ENCODE results near the gene ENPEP. TPM values are rescaled to one million over a fixed set of nuclear protein-coding genes. Genes with fewer than 3 reads are reported as not detected.

The ENPEP gene
- total and polyA plus RNA-seq, 9 donors, result 0.91 to 4.7 (median 2.2) TPM

DNA sequence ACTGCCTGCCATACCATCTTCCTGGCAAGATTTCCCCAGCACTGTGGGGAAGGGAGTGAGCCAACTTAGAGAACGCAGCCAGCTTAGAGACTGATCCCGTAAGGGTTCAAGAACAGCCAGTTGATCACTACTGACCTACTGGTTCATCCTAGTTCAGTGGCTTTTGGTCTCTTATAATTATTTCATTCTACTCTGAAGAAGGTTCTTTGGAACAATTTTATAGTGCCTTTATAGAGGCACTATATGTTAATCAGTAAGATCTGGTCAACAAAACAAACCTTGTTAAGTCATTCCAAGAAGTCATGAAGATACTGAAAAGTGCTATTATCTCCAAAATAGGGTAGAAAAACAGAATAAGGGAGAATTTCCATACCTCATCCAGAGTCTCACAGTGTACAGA, 33.2 kb upstream of the ENPEP start:
- no peak for DNase-seq
- Histone ChIP-seq H3K9me3 (no peaks in the 10 kb centered on the region), H3K27me3 (no peaks in the 10 kb centered on the region), H3K4me1 (ENCODE audit: insufficient read depth) (no peaks in the 10 kb centered on the region), H3K4me3 (no peak overlapping the region), H3K27ac (no peak overlapping the region), H3K36me3 (no peaks in the 10 kb centered on the region)
- no peak for TF ChIP-seq POLR2A (IDR thresholded peaks at IDR 0.05)
- TF ChIP-seq, protein P1, sequence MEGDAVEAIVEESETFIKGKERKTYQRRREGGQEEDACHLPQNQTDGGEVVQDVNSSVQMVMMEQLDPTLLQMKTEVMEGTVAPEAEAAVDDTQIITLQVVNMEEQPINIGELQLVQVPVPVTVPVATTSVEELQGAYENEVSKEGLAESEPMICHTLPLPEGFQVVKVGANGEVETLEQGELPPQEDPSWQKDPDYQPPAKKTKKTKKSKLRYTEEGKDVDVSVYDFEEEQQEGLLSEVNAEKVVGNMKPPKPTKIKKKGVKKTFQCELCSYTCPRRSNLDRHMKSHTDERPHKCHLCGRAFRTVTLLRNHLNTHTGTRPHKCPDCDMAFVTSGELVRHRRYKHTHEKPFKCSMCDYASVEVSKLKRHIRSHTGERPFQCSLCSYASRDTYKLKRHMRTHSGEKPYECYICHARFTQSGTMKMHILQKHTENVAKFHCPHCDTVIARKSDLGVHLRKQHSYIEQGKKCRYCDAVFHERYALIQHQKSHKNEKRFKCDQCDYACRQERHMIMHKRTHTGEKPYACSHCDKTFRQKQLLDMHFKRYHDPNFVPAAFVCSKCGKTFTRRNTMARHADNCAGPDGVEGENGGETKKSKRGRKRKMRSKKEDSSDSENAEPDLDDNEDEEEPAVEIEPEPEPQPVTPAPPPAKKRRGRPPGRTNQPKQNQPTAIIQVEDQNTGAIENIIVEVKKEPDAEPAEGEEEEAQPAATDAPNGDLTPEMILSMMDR (IDR thresholded peaks at IDR 0.05), result no peak
- TF ChIP-seq EP300 (IDR thresholded peaks at IDR 0.05), result no peak
- intact Hi-C loops (cut with DNase I), result no loop called here
- WGBS, 3 donors, result 90 to 96% (median 91%) methylated on average over 2 of the region's 2 CpGs

DNA sequence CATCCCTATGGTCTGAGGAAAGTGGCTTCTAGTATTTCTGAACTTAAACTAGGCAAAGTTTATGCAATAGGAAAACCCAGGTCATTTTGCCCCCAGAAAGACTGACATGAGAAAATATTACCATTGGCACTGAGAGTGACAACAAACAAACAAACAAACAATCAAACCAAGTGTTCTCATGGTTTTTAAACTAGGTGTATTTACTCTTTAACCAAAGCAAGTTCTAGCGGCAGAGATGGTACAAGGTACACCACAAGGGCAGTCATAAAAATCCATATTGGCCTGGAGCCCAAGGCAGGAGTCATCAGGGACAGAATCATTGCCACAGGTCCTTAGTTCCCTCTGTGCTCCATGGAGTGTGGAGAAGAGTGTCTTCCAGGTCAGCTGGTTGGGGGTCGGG, 26.0 kb upstream of the ENPEP start:
- WGBS, 3 donors, result 84 to 91% (median 86%) methylated on average over 2 of the region's 2 CpGs
- Histone ChIP-seq H3K27me3 (no peaks in the 10 kb centered on the region), H3K36me3 (no peaks in the 10 kb centered on the region), H3K27ac (no peak overlapping the region), H3K9me3 (no peaks in the 10 kb centered on the region), H3K4me3 (no peak overlapping the region), H3K4me1 (ENCODE audit: insufficient read depth) (no peaks in the 10 kb centered on the region)
- intact Hi-C loops (cut with DNase I), result no loop called here
- no peak for DNase-seq
- TF ChIP-seq EP300 (IDR thresholded peaks at IDR 0.05) (no peak), POLR2A (IDR thresholded peaks at IDR 0.05) (no peak)
- TF ChIP-seq, protein P1 (IDR thresholded peaks at IDR 0.05), result no peak

DNA sequence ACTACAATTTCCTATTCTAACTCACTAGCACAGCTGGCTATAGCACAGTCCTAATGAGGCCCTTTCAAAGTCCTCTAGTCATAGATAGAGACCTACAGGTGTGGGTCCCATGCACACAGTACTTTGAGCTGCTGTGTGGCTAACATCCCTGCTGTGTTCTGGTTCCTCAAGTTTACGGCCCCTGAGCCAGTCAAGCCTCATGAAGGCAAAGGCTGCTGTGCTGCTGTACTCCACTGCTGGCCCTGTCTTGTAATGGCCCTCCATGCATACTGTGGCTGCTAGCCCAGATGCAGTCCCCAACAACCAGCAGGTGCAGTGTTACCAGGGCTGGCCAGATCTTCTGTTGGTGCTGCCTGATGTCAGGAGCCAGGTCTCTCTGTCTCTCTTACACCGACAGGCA, 23.4 kb upstream of the ENPEP start:
- Histone ChIP-seq H3K4me3 (no peak overlapping the region), H3K36me3 (no peaks in the 10 kb centered on the region), H3K4me1 (ENCODE audit: insufficient read depth) (no peaks in the 10 kb centered on the region), H3K27me3 (no peaks in the 10 kb centered on the region), H3K27ac (no peak overlapping the region), H3K9me3 (no peaks in the 10 kb centered on the region)
- no peak for DNase-seq
- WGBS, 3 donors, result 71 to 97% (median 91%) methylated on average over 2 of the region's 2 CpGs
- TF ChIP-seq POLR2A (IDR thresholded peaks at IDR 0.05), result no peak
- TF ChIP-seq, protein P1 (IDR thresholded peaks at IDR 0.05), result no peak
- no peak for TF ChIP-seq EP300 (IDR thresholded peaks at IDR 0.05)
- intact Hi-C loops (cut with DNase I), result no loop called here

DNA sequence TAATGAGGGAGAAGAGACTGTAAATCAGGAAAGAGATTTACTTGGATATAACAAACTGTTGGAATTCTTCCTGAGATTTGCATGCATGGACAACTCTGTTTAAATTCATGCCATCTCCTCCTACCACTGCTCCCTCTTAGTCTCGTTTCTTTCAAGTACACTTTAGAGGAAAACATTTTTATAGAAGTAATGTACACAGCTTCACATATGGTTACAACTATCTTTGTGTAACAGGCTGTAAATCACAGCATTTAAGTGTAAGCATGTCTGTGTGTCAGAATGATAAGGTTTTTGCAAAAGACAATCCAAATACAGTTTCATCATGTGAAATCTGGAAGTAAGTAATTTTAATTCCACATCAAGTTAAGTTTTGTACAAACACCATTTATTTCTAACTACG, 21.5 kb upstream of the ENPEP start:
- H3K4me3 ChIP-seq, result no peak overlapping the region
- DNase-seq, result no peak
- TF ChIP-seq, protein P1 (IDR thresholded peaks at IDR 0.05), result no peak
- TF ChIP-seq POLR2A (IDR thresholded peaks at IDR 0.05) (no peak), EP300 (IDR thresholded peaks at IDR 0.05) (no peak)
- intact Hi-C loops (cut with DNase I), result no loop called here
- H3K27ac ChIP-seq, result no peak overlapping the region
- H3K4me1 ChIP-seq (ENCODE audit: insufficient read depth), result no peaks in the 10 kb centered on the region
- H3K36me3 ChIP-seq, result no peaks in the 10 kb centered on the region
- H3K27me3 ChIP-seq, result no peaks in the 10 kb centered on the region
- H3K9me3 ChIP-seq, result no peaks in the 10 kb centered on the region
- WGBS, 3 donors, result 9 to 21% (median 13%) methylated on average over 2 of the region's 2 CpGs
